Upper lobe of right lung (tissue), 1 donor: Measurements from ENCODE around the gene ASTN2. TPM values are rescaled to one million over a fixed set of nuclear protein-coding genes. Genes with fewer than 3 reads are reported as not detected.

Source experiments
- ATAC-seq: fragments of 200-7000 bp; cut with Tn5 transposase; one replicate; pipeline ENCODE4 v1.9.1; 2020; ENCODE audit warnings: mild to moderate bottlenecking, moderate library complexity
- DNase-seq: peaks from one replicate; pipeline ENCODE4 v3.0.0-alpha.2; 2020
- H3K27ac ChIP-seq: fragments of 200-600 bp; one replicate; pipeline ENCODE4 v1.8.0; 2022
- H3K27me3 ChIP-seq: fragments of 200-600 bp; one replicate; pipeline ENCODE4 v1.8.0; 2022; ENCODE audit warnings: mild to moderate bottlenecking
- H3K36me3 ChIP-seq: fragments of 200-600 bp; one replicate; pipeline ENCODE4 v1.8.0; 2022
- H3K4me1 ChIP-seq: fragments of 200-600 bp; one replicate; pipeline ENCODE4 v1.8.0; 2022
- H3K4me3 ChIP-seq: fragments of 200-600 bp; one replicate; pipeline ENCODE4 v1.8.0; 2022; ENCODE audit warnings: mild to moderate bottlenecking
- H3K9me3 ChIP-seq: fragments of 200-600 bp; one replicate; pipeline ENCODE4 v1.8.0; 2022
- CTCF ChIP-seq: fragments of 200-600 bp; IDR thresholded peaks from one replicate; pipeline ENCODE4 v1.8.0; 2022; ENCODE audit warnings: antibody characterized with exemption
- intact Hi-C: fragments of 100-400 bp; cut with DNase I; formaldehyde crosslinking; loops from one replicate; pipeline ENCODE4 v1.11.0; 2022
- total RNA-seq: library from RNA; stranded (reverse); fragmentation: NEBNext Ultra II Directional; extraction: Animal tissue kit (Norgen Biotek cat#: 25700); gene quantifications from one replicate; pipeline ENCODE4 v1.2.1, GENCODE V29; 2021
- donor health status: DM: no; HTN: yes; CAD: no; lungs with severe emphysema.

ASTN2 gene
- total RNA-seq, 1 donor from 2014 or later, result 3.8 TPM

GRCh38 chr9:117122953-117123352 lies 291.9 kb downstream of the ASTN2 start:
- intact Hi-C loops, result no loop called here
- no peaks in the 10 kb centered on the region for H3K4me1 ChIP-seq
- H3K27me3 ChIP-seq, result no peaks in the 10 kb centered on the region
- H3K4me3 ChIP-seq, result no peak overlapping the region
- no peaks in the 10 kb centered on the region for H3K9me3 ChIP-seq
- no peak for TF ChIP-seq CTCF
- no peak for DNase-seq
- no peaks in the 10 kb centered on the region for H3K36me3 ChIP-seq
- no peak overlapping the region for H3K27ac ChIP-seq
- ATAC-seq, result no peak

- ATAC-seq, result no peak
- Histone ChIP-seq H3K27me3 (no peaks in the 10 kb centered on the region), H3K4me3 (no peak overlapping the region), H3K36me3 (no peaks in the 10 kb centered on the region), H3K9me3 (no peaks in the 10 kb centered on the region), H3K4me1 (no peaks in the 10 kb centered on the region), H3K27ac (no peak overlapping the region)
- no peak for DNase-seq
- intact Hi-C loops, result no loop called here
- no peak for TF ChIP-seq CTCF
Observed at GRCh38 chr9:117122102-117122501, 292.8 kb downstream of the ASTN2 start.

- TF ChIP-seq CTCF, result no peak
- Histone ChIP-seq H3K36me3 (no peaks in the 10 kb centered on the region), H3K4me1 (no peaks in the 10 kb centered on the region), H3K9me3 (no peaks in the 10 kb centered on the region), H3K27ac (no peak overlapping the region), H3K27me3 (no peaks in the 10 kb centered on the region), H3K4me3 (no peak overlapping the region)
- intact Hi-C loops, result no loop called here
- ATAC-seq, result no peak
- no peak for DNase-seq
Observed at GRCh38 chr9:117121316-117121715, 293.5 kb downstream of the ASTN2 start.

- Histone ChIP-seq H3K4me1 (no peaks in the 10 kb centered on the region), H3K4me3 (no peak overlapping the region), H3K9me3 (no peaks in the 10 kb centered on the region), H3K27ac (no peak overlapping the region), H3K27me3 (no peaks in the 10 kb centered on the region), H3K36me3 (no peaks in the 10 kb centered on the region)
- no peak for TF ChIP-seq CTCF
- intact Hi-C loops, result no loop called here
- DNase-seq (no peak), ATAC-seq (no peak)
Observed at GRCh38 chr9:117120061-117120460, 294.8 kb downstream of the ASTN2 start.

- intact Hi-C loops, result no loop called here
- Histone ChIP-seq H3K9me3 (no peaks in the 10 kb centered on the region), H3K4me1 (no peaks in the 10 kb centered on the region), H3K36me3 (no peaks in the 10 kb centered on the region), H3K27ac (no peak overlapping the region), H3K27me3 (no peaks in the 10 kb centered on the region), H3K4me3 (no peak overlapping the region)
- ATAC-seq (no peak), DNase-seq (no peak)
- no peak for TF ChIP-seq CTCF
Observed at GRCh38 chr9:117116084-117116483, 298.8 kb downstream of the ASTN2 start.

- Histone ChIP-seq H3K27me3 (no peaks in the 10 kb centered on the region), H3K36me3 (no peaks in the 10 kb centered on the region), H3K4me1 (no peaks in the 10 kb centered on the region), H3K27ac (no peak overlapping the region), H3K4me3 (no peak overlapping the region), H3K9me3 (no peaks in the 10 kb centered on the region)
- no peak for DNase-seq
- intact Hi-C loops, result no loop called here
- TF ChIP-seq CTCF, result no peak
- no peak for ATAC-seq
Observed at GRCh38 chr9:117114768-117115167, 300.1 kb downstream of the ASTN2 start.
